A549 treated with CpdA at 1 μM for 4 hours (cell line): Measurements from ENCODE around the gene VAV2. TPM values are rescaled to one million over a fixed set of nuclear protein-coding genes. Genes with fewer than 3 reads are reported as not detected.

Source experiments
- total RNA-seq: library from RNA; stranded (reverse); fragments of 200-300 nt; extraction: Qiagen RNA extraction; gene quantifications from 5 replicates; pipeline ENCODE4 v1.2.3, GENCODE V29; 2022; ENCODE audit warnings: low read depth

The VAV2 gene
- total RNA-seq: 35.9 to 45.9 TPM (median 40.6 TPM) in 5 replicates

GRCh38 chr9:133991964-133992779 lies at the start of gene VAV2:
TSS of gene VAV2 (minus strand) at chr9:133992324. CDS start at chr9:133992278, 46 bp downstream.

GRCh38 chr9:134024828-134025605 lies 32.9 kb upstream of the VAV2 start, which contains the start of gene BRD3OS:
TSS of gene BRD3OS (plus strand) at chr9:134025481. CDS start at chr9:134026748, 1,267 bp downstream.

GRCh38 chr9:133737774-133738639 lies 254.1 kb downstream of the VAV2 start, which contains the start of gene SARDH:
TSS of gene SARDH (minus strand) at chr9:133738352. CDS start at chr9:133734173, 4,179 bp downstream.

Other genes with a start within 250 kb of the VAV2 start
- 14.8 to 19.0 TPM (median 16.9 TPM) in 5 replicates for gene BRD3OS, start 33.2 kb upstream of the VAV2 start, total RNA-seq
- 14.2 to 22.1 TPM (median 20.5 TPM) in 5 replicates for gene BRD3, start 75.7 kb upstream of the VAV2 start, total RNA-seq
- 57.6 to 63.7 TPM (median 62.3 TPM) in 5 replicates for gene WDR5, start 143.8 kb upstream of the VAV2 start, total RNA-seq
- gene RNU6ATAC, start 172.2 kb upstream of the VAV2 start, total RNA-seq: not detected in 5 replicates